Heart right ventricle (tissue), 16 donors: ENCODE data around the gene RELT. TPM values are rescaled to one million over a fixed set of nuclear protein-coding genes. Genes with fewer than 3 reads are reported as not detected.

ENCODE experiments used
- ATAC-seq, 8 donors: fragments of 200-7000 bp; cut with Tn5 transposase; one replicate each; pipeline ENCODE4 v1.9.1; 2020; ENCODE audit warnings: mild to moderate bottlenecking in 8 of 8, moderate library complexity in 8 of 8, moderate number of reproducible peaks in 1 of 8
- DNase-seq, 2 donors: peaks; one replicate each; pipeline ENCODE4 v3.0.0-alpha.2; 2020
- H3K27ac ChIP-seq, 10 donors: fragments of 200-600 bp; sonication (generic) in 2 of 10; one replicate each; pipeline versions ENCODE4 v1.5.0 to v1.8.0; 2020 to 2022; ENCODE audit warnings: mild to moderate bottlenecking in 3 of 10
- H3K27me3 ChIP-seq, 7 donors: fragments of 200-600 bp; one replicate each; pipeline ENCODE4 v1.8.0; 2021 to 2022; ENCODE audit warnings: mild to moderate bottlenecking in 2 of 7
- H3K36me3 ChIP-seq, 9 donors: fragments of 200-600 bp; sonication (generic) in 1 of 9; one replicate each; pipeline versions ENCODE4 v1.5.0 to v1.8.0; 2020 to 2022; ENCODE audit warnings: mild to moderate bottlenecking in 2 of 9
- H3K4me1 ChIP-seq, 9 donors: fragments of 200-600 bp; sonication (generic) in 1 of 9; one replicate each; pipeline versions ENCODE4 v1.5.0 to v1.8.0; 2020 to 2022; ENCODE audit warnings: mild to moderate bottlenecking in 4 of 9
- H3K4me3 ChIP-seq, 10 donors: fragments of 200-600 bp; sonication (generic) in 2 of 10; one replicate each; pipeline versions ENCODE4 v1.5.0 to v1.8.0; 2020 to 2022; ENCODE audit warnings: mild to moderate bottlenecking in 7 of 10, moderate library complexity in 2 of 10
- H3K9me3 ChIP-seq, 11 donors: fragments of 200-600 bp in 10 of 11; sonication (generic) in 2 of 11; one replicate each; pipeline versions ENCODE4 v1.5.0 to v1.8.0; 2013 to 2022; ENCODE audit warnings: mild to moderate bottlenecking in 2 of 11, control low read depth in 1 of 11, moderate library complexity in 1 of 11
- WGBS, 2 donors: extraction: QIAGEN DNeasy Blood & Tissue Kit; methylation state at CpG; one replicate each; pipeline ENCODE4 v1.1.7; 2013; ENCODE audit warnings: inconsistent platforms in 1 of 2; 5-methylcytosine and 5-hydroxymethylcytosine counted together
- intact Hi-C, 10 donors: fragments of 100-400 bp; cut with DNase I; formaldehyde crosslinking; loops; one replicate each; pipeline versions ENCODE4 v1.11.1 to v1.14.2; 2022
- polyA plus RNA-seq, 2 donors: library from polyadenylated mRNA; stranded (reverse); fragments of 200-250 nt; gene quantifications; one replicate each; pipeline ENCODE4 v1.2.3, GENCODE V29; 2013
- total RNA-seq, 10 donors: library from RNA; stranded (reverse); fragmentation: NEBNext Ultra II Directional in 3 of 10; extraction: Animal tissue kit (Norgen Biotek cat#: 25700) in 3 of 10; gene quantifications; one replicate each; pipeline versions ENCODE4 v1.2.1 to v1.2.4, GENCODE V29; 2021 to 2023
- TF ChIP-seq, protein P1 (sequence below), 9 donors: fragments of 200-600 bp; sonication (generic) in 2 of 9; IDR thresholded peaks; one replicate each; pipeline versions ENCODE4 v1.5.0 to v1.8.0; 2021 to 2022; ENCODE audit warnings: antibody characterized with exemption in 9 of 9, mild to moderate bottlenecking in 5 of 9, moderate library complexity in 1 of 9
- donor health status: Arrhythmogenic right ventricular cardiomyopathy.
- donor health status: ischemic (EF 13 %, LVEDD 7.1; RV severe dilation, severe dysfunction).
- donor health status: healthy with polysubstance abuse.
- donor health status: DM: no; HTN: yes; CAD: no.
- donor health status: DM: no; HTN: no; CAD: no.
- donor health status: ischemic (EF 25% LVEDD 6.9; RV normal size, moderate dysfunction).
- donor health status: ischemic (EF 25% LVEDD 5.7; RV mildly dilated, moderate dysfunction).
- donor health status: healthy.
- donor health status: DM: yes; HTN: yes; CAD: no.
- donor health status: Ischemic cardiomyopathy.
- donor health status: ischemic (EF 35%, LVEDD 5.7; RV mildly dilated, moderate dysfunction).
- donor health status: nonischemic (EF 11% LVEDD 7.7; RV severe dilation, severe dysfunction).
- donor health status: DM: yes; HTN: yes; CAD: no.
- donor health status: PGD.
- donor health status: ischemic (EF 29% LVEDD 5.4; RV normal size, mild dysfunction).
- donor health status: nonischemic (EF 23%, LVEDD 6.1; RV moderate dilation, normal function).

RELT gene
- total and polyA plus RNA-seq, 12 donors: 1.0 to 9.2 (median 2.7) TPM

DNA sequence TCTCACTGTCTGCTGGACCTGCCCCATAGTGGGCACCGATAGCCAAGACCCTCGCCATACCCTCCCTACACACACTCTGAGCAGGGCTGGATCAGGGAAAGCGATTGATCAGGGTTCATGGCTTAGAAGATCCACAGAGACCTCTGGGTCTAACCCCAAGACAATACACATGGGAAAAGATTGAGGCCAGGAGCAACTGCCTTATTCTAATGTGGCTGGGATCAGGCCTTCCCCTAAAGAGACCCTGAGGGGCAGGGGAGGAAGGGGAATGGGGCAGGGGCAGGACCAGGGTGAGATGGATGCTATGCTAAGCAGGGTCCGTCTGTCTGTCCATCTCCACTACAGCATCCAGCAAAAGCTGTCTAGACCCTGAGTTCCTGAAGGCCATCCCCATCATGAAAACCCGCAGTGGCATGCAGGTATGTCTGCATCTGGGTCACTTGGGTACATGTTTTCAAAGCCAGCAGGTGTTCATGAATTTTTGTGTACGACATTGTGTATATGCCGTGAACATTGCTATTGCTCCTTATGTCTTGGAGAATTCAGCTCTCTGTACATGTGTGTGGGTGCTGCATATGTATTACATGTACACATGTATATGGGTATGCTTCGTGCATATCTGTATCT, 15.3 kb upstream of the RELT start:
- Histone ChIP-seq H3K4me3 (no peak overlapping the region), H3K9me3 (no peaks in the 10 kb centered on the region), H3K27me3 (no peaks in the 10 kb centered on the region), H3K4me1 (peaks cover 0 to 32% (median 15%) of the 10 kb centered on the region in 9 donors), H3K27ac (peak overlapping the region in 2 of 10 donors; percentile 58 to 61), H3K36me3 (peaks cover 8 to 100% (median 58%) of the 10 kb centered on the region in 9 donors)
- 91 to 95% methylated on average over 8 of the region's 8 CpGs for WGBS, 2 donors
- TF ChIP-seq, protein P1, sequence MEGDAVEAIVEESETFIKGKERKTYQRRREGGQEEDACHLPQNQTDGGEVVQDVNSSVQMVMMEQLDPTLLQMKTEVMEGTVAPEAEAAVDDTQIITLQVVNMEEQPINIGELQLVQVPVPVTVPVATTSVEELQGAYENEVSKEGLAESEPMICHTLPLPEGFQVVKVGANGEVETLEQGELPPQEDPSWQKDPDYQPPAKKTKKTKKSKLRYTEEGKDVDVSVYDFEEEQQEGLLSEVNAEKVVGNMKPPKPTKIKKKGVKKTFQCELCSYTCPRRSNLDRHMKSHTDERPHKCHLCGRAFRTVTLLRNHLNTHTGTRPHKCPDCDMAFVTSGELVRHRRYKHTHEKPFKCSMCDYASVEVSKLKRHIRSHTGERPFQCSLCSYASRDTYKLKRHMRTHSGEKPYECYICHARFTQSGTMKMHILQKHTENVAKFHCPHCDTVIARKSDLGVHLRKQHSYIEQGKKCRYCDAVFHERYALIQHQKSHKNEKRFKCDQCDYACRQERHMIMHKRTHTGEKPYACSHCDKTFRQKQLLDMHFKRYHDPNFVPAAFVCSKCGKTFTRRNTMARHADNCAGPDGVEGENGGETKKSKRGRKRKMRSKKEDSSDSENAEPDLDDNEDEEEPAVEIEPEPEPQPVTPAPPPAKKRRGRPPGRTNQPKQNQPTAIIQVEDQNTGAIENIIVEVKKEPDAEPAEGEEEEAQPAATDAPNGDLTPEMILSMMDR (IDR thresholded peaks at IDR 0.05): no peak
- intact Hi-C loops: no loop called here
- ATAC-seq (no peak), DNase-seq (no peak)

DNA sequence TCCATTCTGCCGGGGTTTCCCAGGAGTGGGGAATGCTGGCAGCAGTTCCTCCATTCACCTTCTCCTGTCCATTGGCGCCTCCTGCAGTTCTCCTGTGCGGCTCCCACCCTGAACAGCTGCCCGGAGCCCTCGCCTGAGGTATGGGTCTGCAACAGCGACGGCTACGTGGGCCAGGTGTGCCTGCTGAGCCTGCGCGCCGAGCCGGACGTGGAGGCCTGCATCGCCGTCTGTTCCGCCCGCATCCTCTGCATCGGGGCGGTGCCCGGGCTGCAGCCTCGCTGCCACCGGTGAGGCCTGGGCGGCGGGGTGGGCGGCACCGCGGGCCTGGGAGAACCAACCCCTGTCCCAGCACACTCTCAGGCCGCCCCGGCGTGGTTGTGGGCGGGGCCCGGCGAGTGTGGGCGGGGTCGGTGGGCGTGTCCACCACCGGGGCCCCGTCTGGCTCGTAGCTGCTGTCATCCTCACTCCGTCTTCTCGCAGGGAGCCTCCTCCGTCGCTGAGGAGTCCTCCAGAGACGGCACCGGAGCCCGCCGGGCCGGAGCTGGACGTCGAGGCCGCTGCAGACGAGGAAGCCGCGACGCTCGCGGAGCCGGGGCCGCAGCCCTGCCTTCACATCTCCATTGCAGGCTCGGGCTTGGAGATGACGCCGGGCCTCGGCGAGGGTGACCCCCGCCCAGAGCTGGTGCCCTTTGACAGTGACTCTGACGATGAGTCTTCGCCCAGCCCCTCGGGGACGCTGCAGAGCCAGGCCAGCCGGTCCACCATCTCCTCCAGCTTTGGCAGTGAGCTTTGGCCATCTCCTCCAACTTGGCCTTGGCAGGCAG, 14.0 kb upstream of the RELT start:
- H3K27me3 ChIP-seq: no peaks in the 10 kb centered on the region
- TF ChIP-seq, protein P1 (IDR thresholded peaks at IDR 0.05): no peak
- DNase-seq (no peak), ATAC-seq (no peak)
- intact Hi-C loops: no loop called here
- no peaks in the 10 kb centered on the region for H3K9me3 ChIP-seq
- H3K27ac ChIP-seq: no peak overlapping the region
- WGBS, 2 donors: 73 to 78% methylated on average over 62 to 70 of the region's 70 CpGs
- peaks cover 0 to 43% (median 23%) of the 10 kb centered on the region in 9 donors for H3K4me1 ChIP-seq
- peaks cover 8 to 100% (median 64%) of the 10 kb centered on the region in 9 donors for H3K36me3 ChIP-seq
- no peak overlapping the region for H3K4me3 ChIP-seq

DNA sequence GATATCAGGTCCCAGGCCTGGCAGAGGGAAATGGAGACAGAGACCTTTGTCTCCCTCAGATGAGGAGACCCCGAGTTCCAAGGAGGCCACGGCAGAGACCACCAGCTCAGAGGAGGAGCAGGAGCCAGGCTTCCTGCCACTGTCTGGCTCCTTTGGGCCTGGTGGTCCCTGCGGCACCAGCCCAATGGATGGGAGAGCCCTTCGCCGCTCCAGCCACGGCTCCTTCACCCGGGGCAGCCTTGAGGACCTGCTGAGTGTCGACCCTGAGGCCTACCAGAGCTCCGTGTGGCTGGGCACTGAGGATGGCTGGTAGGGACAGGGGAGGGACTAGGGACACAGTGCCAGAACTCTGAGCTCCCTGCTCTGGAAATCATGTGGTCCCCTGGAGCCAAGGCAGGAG, 13.1 kb upstream of the RELT start:
- no peak for DNase-seq
- TF ChIP-seq, protein P1 (IDR thresholded peaks at IDR 0.05): no peak
- intact Hi-C loops: no loop called here
- Histone ChIP-seq H3K36me3 (peaks cover 8 to 100% (median 67%) of the 10 kb centered on the region in 9 donors), H3K27ac (no peak overlapping the region), H3K27me3 (no peaks in the 10 kb centered on the region), H3K4me1 (peaks cover 0 to 42% (median 23%) of the 10 kb centered on the region in 9 donors), H3K4me3 (no peak overlapping the region), H3K9me3 (no peaks in the 10 kb centered on the region)
- 74 to 86% methylated on average over 9 of the region's 9 CpGs for WGBS, 2 donors
- ATAC-seq: no peak

DNA sequence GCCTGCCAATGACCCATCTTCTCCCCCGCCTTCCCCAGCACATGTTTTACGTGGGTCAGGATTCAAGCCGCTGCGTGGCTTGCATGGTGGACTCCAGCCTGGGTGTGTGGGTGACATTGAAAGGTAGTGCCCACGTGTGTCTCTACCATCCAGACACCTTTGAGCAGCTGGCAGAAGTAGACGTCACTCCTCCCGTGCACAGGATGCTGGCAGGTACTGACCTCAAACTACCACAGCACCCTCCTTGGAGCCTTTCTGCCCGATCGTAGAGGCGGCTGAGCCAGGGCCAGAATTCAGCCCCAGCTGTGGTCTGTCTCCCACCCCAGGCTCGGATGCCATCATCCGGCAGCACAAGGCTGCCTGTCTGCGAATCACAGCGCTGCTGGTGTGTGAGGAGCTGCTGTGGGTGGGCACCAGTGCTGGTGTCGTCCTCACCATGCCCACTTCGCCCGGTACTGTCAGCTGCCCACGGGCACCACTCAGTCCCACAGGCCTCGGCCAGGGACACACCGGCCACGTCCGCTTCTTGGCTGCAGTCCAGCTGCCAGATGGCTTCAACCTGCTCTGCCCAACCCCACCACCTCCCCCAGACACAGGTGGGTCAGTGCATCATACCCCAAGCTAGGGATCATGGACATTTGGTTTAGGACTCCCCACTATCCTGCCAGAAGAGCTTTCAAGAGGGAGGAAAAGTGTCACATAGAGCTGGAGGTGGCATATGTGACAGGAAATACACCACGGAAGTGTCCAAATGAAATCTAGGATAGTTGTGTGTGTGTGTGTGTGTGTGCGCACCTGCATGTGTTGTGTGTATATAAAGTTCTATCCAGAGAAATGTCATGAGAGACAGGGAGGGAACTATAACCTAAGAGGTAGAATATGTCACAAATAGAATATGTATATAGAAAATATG, 10.6 kb upstream of the RELT start:
- no peaks in the 10 kb centered on the region for H3K9me3 ChIP-seq
- intact Hi-C loops: no loop called here
- H3K36me3 ChIP-seq: peaks cover 8 to 88% (median 59%) of the 10 kb centered on the region in 9 donors
- H3K4me3 ChIP-seq: no peak overlapping the region
- TF ChIP-seq, protein P1 (IDR thresholded peaks at IDR 0.05): no peak
- 77 to 84% methylated on average over 24 of the region's 24 CpGs for WGBS, 2 donors
- DNase-seq (no peak), ATAC-seq (no peak)
- H3K4me1 ChIP-seq: peaks cover 0 to 22% (median 3%) of the 10 kb centered on the region in 9 donors
- H3K27me3 ChIP-seq: no peaks in the 10 kb centered on the region
- peak overlapping the region in 2 of 10 donors; percentile 10 to 69 for H3K27ac ChIP-seq
